Measurements from ENCODE around the gene SPECC1L.

- TF ChIP-seq POLR2A (IDR thresholded peaks at IDR 0.05; ENCODE audit: low read length) = no peak
- TF ChIP-seq GATA1 (IDR thresholded peaks at IDR 0.05; ENCODE audit: low read depth, low read length) = no peak
These were observed 148.8 kb downstream of the SPECC1L start for GRCh38 chr22:24419475-24419850.
